Measurements from ENCODE around the gene RTP5. TPM values are rescaled to one million over a fixed set of nuclear protein-coding genes. Genes with fewer than 3 reads are reported as not detected.

Gene RTP5
- total RNA-seq, 4 donors from 2014 or later: 0.96 TPM; not detected in 3

GRCh38 chr2:241876528-241877196 lies 7.1 kb downstream of the RTP5 start:
- no peak for TF ChIP-seq CTCF (IDR thresholded peaks at IDR 0.05)
- DNase-seq (ENCODE audit: low spot score): no peak
- ATAC-seq (ENCODE audit: low FRiP score): no peak

- DNase-seq (ENCODE audit: low spot score): no peak
- no peak for ATAC-seq (ENCODE audit: low FRiP score)
- TF ChIP-seq CTCF (IDR thresholded peaks at IDR 0.05): no peak
Measured at GRCh38 chr2:241877197-241877685, 7.7 kb downstream of the RTP5 start.

GRCh38 chr2:241877989-241878970 lies 8.8 kb downstream of the RTP5 start:
- peak; percentile 58 for DNase-seq (ENCODE audit: low spot score)
- peak in 1 of 3 donors; percentile 37 for TF ChIP-seq CTCF (IDR thresholded peaks at IDR 0.05)
- peak; percentile 46 for ATAC-seq (ENCODE audit: low FRiP score)

GRCh38 chr2:241879326-241879725 lies 9.8 kb downstream of the RTP5 start:
- no peak for TF ChIP-seq CTCF (IDR thresholded peaks at IDR 0.05)
- ATAC-seq (ENCODE audit: low FRiP score): no peak
- no peak for DNase-seq (ENCODE audit: low spot score)

- TF ChIP-seq CTCF (IDR thresholded peaks at IDR 0.05): no peak
- DNase-seq (ENCODE audit: low spot score): no peak
- ATAC-seq (ENCODE audit: low FRiP score): no peak
Measured at GRCh38 chr2:241880311-241881073, 11.0 kb downstream of the RTP5 start.

- no peak for DNase-seq (ENCODE audit: low spot score)
- no peak for ATAC-seq (ENCODE audit: low FRiP score)
- no peak for TF ChIP-seq CTCF (IDR thresholded peaks at IDR 0.05)
Measured at GRCh38 chr2:241882091-241882625, 12.6 kb downstream of the RTP5 start.

Data from omental fat pad (tissue), 4 donors.